HEK293 (cell line): ENCODE measurements around the gene EXOC7.

ENCODE experiments used
- CTCF ChIP-seq: fragments of 450-650 bp; formaldehyde crosslinking; IDR thresholded peaks from 2 replicates; pipeline ENCODE4 v1.5.1; 2016; ENCODE audit warnings: missing biosample characterization, missing genetic modification characterization
- ELK4 ChIP-seq: IDR thresholded peaks from 2 replicates; pipeline ENCODE4 v1.6.1; 2011; ENCODE audit warnings: mild to moderate bottlenecking, low read depth, low read length, borderline replicate concordance
- GLI2 ChIP-seq: fragments of 450-650 bp; formaldehyde crosslinking; IDR thresholded peaks from 2 replicates; pipeline ENCODE4; 2017; ENCODE audit warnings: missing biosample characterization, missing genetic modification characterization, low read depth, borderline replicate concordance
- PBX3 ChIP-seq: sonication (generic); formaldehyde crosslinking; IDR thresholded peaks from 2 replicates; pipeline ENCODE4 v1.8.1; 2022; ENCODE audit warnings: mild to moderate bottlenecking, moderate library complexity, missing genetic modification reagents
- ZNF140 ChIP-seq: fragments of 450-650 bp; formaldehyde crosslinking; IDR thresholded peaks from 2 replicates; pipeline ENCODE4 v1.5.1; 2016; ENCODE audit warnings: missing biosample characterization, missing genetic modification characterization
- ZNF184 ChIP-seq: fragments of 450-650 bp; IDR thresholded peaks from 2 replicates; pipeline ENCODE4 v1.5.1; 2018; ENCODE audit warnings: missing biosample characterization, mild to moderate bottlenecking, missing genetic modification characterization
- ZNF426 ChIP-seq: fragments of 450-650 bp; formaldehyde crosslinking; IDR thresholded peaks from 2 replicates; pipeline ENCODE4 v1.5.1; 2017; ENCODE audit warnings: missing biosample characterization, missing genetic modification characterization, mild to moderate bottlenecking, inconsistent platforms, moderate library complexity
- ZNF707 ChIP-seq: fragments of 450-650 bp; formaldehyde crosslinking; IDR thresholded peaks from 2 replicates; pipeline ENCODE4 v1.5.1; 2016; ENCODE audit warnings: missing biosample characterization, missing genetic modification characterization
- ZNF747 ChIP-seq: fragments of 450-650 bp; formaldehyde crosslinking; IDR thresholded peaks from 2 replicates; pipeline ENCODE4 v1.5.1; 2016; ENCODE audit warnings: missing biosample characterization, missing genetic modification characterization
- ZSCAN5A ChIP-seq: fragments of 450-650 bp; formaldehyde crosslinking; IDR thresholded peaks from 2 replicates; pipeline ENCODE4 v1.5.1; 2016; ENCODE audit warnings: missing biosample characterization, missing genetic modification characterization

- no peak for TF ChIP-seq ZNF140 (tag by site-specific recombination)
- TF ChIP-seq GLI2 (tag by site-specific recombination) = no peak
- no peak for TF ChIP-seq ZNF426 (tag by site-specific recombination)
- TF ChIP-seq CTCF (tag by site-specific recombination) = no peak
- TF ChIP-seq ZNF707 (tag by site-specific recombination) = no peak
- TF ChIP-seq ELK4 = no peak
- no peak for TF ChIP-seq ZNF747
- no peak for TF ChIP-seq PBX3
- TF ChIP-seq ZSCAN5A (tag by site-specific recombination) = no peak
- TF ChIP-seq ZNF184 (tag by site-specific recombination) = no peak
These were observed 57.5 kb downstream of the EXOC7 start for GRCh38 chr17:76046064-76046463.
